ENCODE results near the gene FAM25G. TPM values are rescaled to one million over a fixed set of nuclear protein-coding genes. Genes with fewer than 3 reads are reported as not detected.

Gene FAM25G
- total and polyA plus RNA-seq, 2 of the 13 experiments (the other 11 are each of a cell fraction or from before 2014, with no cell fraction given) = not detected

- H3K4me3 ChIP-seq (replicated peaks in 1 of 3; ENCODE audit: insufficient read depth in 1 of 3, low read depth in 2 of 3, low read length in 3 of 3) = no peak overlapping the region
- FAIRE-seq = no peak
- no peaks in the 10 kb centered on the region for H3K36me3 ChIP-seq (replicated peaks in 1 of 2; ENCODE audit: control insufficient read depth in 1 of 2, insufficient read depth in 2 of 2, low read length in 2 of 2)
- TF ChIP-seq POLR2AphosphoS5 (IDR thresholded peaks at IDR 0.05; ENCODE audit: low read depth, low read length) = no peak
- no peak for TF ChIP-seq HNF1A (IDR thresholded peaks at IDR 0.05; ENCODE audit: low read depth)
- no peak for TF ChIP-seq HNF1A (CRISPR knock-in tag; IDR thresholded peaks at IDR 0.05; ENCODE audit: borderline replicate concordance)
- no peak for TF ChIP-seq ZNF616 (CRISPR knock-in tag; IDR thresholded peaks at IDR 0.05; ENCODE audit: low read depth)
- TF ChIP-seq BHLHE40 (IDR thresholded peaks at IDR 0.05; ENCODE audit: low read length) = no peak
- no peak for TF ChIP-seq ZNF547 (CRISPR knock-in tag; IDR thresholded peaks at IDR 0.05)
- TF ChIP-seq ZNF775 (CRISPR knock-in tag; IDR thresholded peaks at IDR 0.05; ENCODE audit: borderline replicate concordance) = no peak
- no peak for TF ChIP-seq KDM1A (CRISPR knock-in tag; IDR thresholded peaks at IDR 0.05)
- no peak for TF ChIP-seq SAP130 (CRISPR knock-in tag; IDR thresholded peaks at IDR 0.05; ENCODE audit: low read depth)
- TF ChIP-seq FUBP1 (CRISPR knock-in tag; IDR thresholded peaks at IDR 0.05; ENCODE audit: borderline replicate concordance) = no peak
- TF ChIP-seq ZNF343 (CRISPR knock-in tag; IDR thresholded peaks at IDR 0.05) = no peak
- no peak for TF ChIP-seq ATF7 (IDR thresholded peaks at IDR 0.05)
- TF ChIP-seq ATF7 (CRISPR knock-in tag; IDR thresholded peaks at IDR 0.05) = no peak
- TF ChIP-seq PLRG1 (conservative IDR thresholded peaks at IDR 0.05) = no peak
- no peak for TF ChIP-seq LBX2 (CRISPR knock-in tag; IDR thresholded peaks at IDR 0.05; ENCODE audit: borderline replicate concordance)
- no peak for TF ChIP-seq ZNF230 (CRISPR knock-in tag; IDR thresholded peaks at IDR 0.05)
- TF ChIP-seq ZNF766 (CRISPR knock-in tag; IDR thresholded peaks at IDR 0.05; ENCODE audit: borderline replicate concordance) = no peak
- no peak for TF ChIP-seq ZFP41 (CRISPR knock-in tag; IDR thresholded peaks at IDR 0.05; ENCODE audit: borderline replicate concordance)
- no peak for TF ChIP-seq ZMYM4 (CRISPR knock-in tag; IDR thresholded peaks at IDR 0.05)
- TF ChIP-seq RFXAP (CRISPR knock-in tag; IDR thresholded peaks at IDR 0.05; ENCODE audit: borderline replicate concordance) = no peak
- ATAC-seq = no peak
- no TSS peak for BruUV-seq (replicated peaks)
- no peak overlapping the region for H3K27ac ChIP-seq (ENCODE audit: extremely low read length, insufficient read depth, low read length)
- H3K9ac ChIP-seq (ENCODE audit: insufficient read depth, low read depth, low read length) = no peak overlapping the region
- in situ Hi-C loops (cut with HindIII; ENCODE audit: extremely low pct_ligation_motif_present, low pct_unique_long_range_greater_than_20kb) (no loop called here), intact Hi-C loops (cut with micrococcal nuclease; ENCODE audit: unreplicated experiment) (no loop called here)
- CTCF ChIA-PET (ENCODE audit: low intra/inter-chr PET ratio, low total read pairs) = no interaction called here
- H3K9me3 ChIP-seq (ENCODE audit: low read length) = no peaks in the 10 kb centered on the region
- H3K79me2 ChIP-seq (ENCODE audit: insufficient read depth, low read length) = no peaks in the 10 kb centered on the region
- H4K20me1 ChIP-seq (ENCODE audit: insufficient read depth, low read length) = no peaks in the 10 kb centered on the region
- H3K27me3 ChIP-seq (ENCODE audit: control insufficient read depth in 1 of 2, insufficient read depth in 2 of 2, low read length in 2 of 2) = peaks cover 9 to 43% of the 10 kb centered on the region in 2 experiments; a peak in 4 of 5 replicates
- DNase-seq (ENCODE audit: low spot score) = no peak
- H3K4me1 ChIP-seq (ENCODE audit: insufficient read depth, low read length) = peaks cover 33% of the 10 kb centered on the region
- POLR2A ChIA-PET = no interaction called here
- no peak overlapping the region for H3K4me2 ChIP-seq (ENCODE audit: low read depth, low read length)
- H2AFZ ChIP-seq (ENCODE audit: low read length) = no peak overlapping the region
- 76% methylated on average over 3 of the region's 3 CpGs for WGBS (ENCODE audit: low lambda C conversion rate)
These were observed 36.8 kb downstream of the FAM25G start for GRCh38 chr10:47454780-47455058.

Measured in HepG2 (cell line).